HEK293T (cell line): ENCODE results near the gene KRTAP10-5.

Experiments used
- ARNT ChIP-seq: fragments of 450-650 bp; IDR thresholded peaks from 2 replicates; pipeline ENCODE4 v1.6.1; 2017; ENCODE audit warnings: mild to moderate bottlenecking
- BHLHE40 ChIP-seq: fragments of 450-650 bp; IDR thresholded peaks from 2 replicates; pipeline ENCODE4 v1.6.1; 2016; ENCODE audit warnings: mild to moderate bottlenecking, moderate library complexity, borderline replicate concordance
- CTBP1 ChIP-seq: fragments of 450-650 bp; IDR thresholded peaks from 2 replicates; pipeline ENCODE4 v1.6.1; 2016; ENCODE audit warnings: borderline replicate concordance
- ELF4 ChIP-seq: fragments of 450-650 bp; IDR thresholded peaks from 2 replicates; pipeline ENCODE4 v1.6.1; 2017; ENCODE audit warnings: antibody characterized with exemption
- FOXA1 ChIP-seq: fragments of 450-650 bp; IDR thresholded peaks from 2 replicates; pipeline ENCODE4 v1.6.1; 2016; ENCODE audit warnings: mild to moderate bottlenecking
- FOXK2 ChIP-seq: fragments of 450-650 bp; IDR thresholded peaks from 2 replicates; pipeline ENCODE4 v1.6.1; 2016; ENCODE audit warnings: mild to moderate bottlenecking
- FOXM1 ChIP-seq: fragments of 450-650 bp; IDR thresholded peaks from 2 replicates; pipeline ENCODE4 v1.6.1; 2017; ENCODE audit warnings: mild to moderate bottlenecking, borderline replicate concordance
- HDGF ChIP-seq: fragments of 450-650 bp; IDR thresholded peaks from 2 replicates; pipeline ENCODE4 v1.6.1; 2017; ENCODE audit warnings: antibody characterized with exemption, borderline replicate concordance
- PKNOX1 ChIP-seq: fragments of 450-650 bp; IDR thresholded peaks from 2 replicates; pipeline ENCODE4 v1.6.1; 2016
- SP1 ChIP-seq: fragments of 450-650 bp; IDR thresholded peaks from 2 replicates; pipeline ENCODE4 v1.6.1; 2017
- SUZ12 ChIP-seq: fragments of 450-650 bp; IDR thresholded peaks from 2 replicates; pipeline ENCODE4 v1.6.1; 2016; ENCODE audit warnings: mild to moderate bottlenecking
- TARDBP ChIP-seq: fragments of 450-650 bp; IDR thresholded peaks from 2 replicates; pipeline ENCODE4 v1.6.1; 2016

GRCh38 chr21:44601596-44602462 lies 21.4 kb upstream of the KRTAP10-5 start:
- TF ChIP-seq ELF4 (no peak), BHLHE40 (no peak), SUZ12 (no peak), HDGF (no peak), SP1 (no peak), FOXM1 (no peak), TARDBP (no peak), ARNT (no peak), PKNOX1 (no peak), FOXK2 (no peak), FOXA1 (no peak), CTBP1 (no peak)
